ENCODE data around the gene RPRML.

RPRML gene

DNA sequence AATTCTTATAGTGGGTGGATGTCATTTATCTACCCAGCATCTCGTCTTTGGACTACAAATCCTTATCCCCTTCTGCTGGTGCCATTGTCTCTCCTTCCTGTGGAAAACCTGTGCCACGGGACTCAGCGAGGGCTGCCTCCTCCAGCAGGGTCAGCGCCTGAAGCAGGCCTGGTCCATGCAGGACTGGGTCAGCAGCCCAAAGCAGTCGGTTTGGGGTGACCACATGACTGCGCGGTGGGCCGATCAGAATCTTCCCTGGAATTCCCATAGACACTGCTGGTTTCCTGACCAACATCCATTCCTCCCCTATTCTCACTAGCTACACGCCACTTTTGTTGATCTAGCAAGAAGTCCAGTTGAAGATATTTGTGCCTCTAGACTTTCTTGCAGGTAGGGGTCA, 26.9 kb downstream of the RPRML start:
- H3K4me3 ChIP-seq (ENCODE audit: low read depth in 1 of 2, low read length in 2 of 2), result no peak overlapping the region
- H3K9me3 ChIP-seq (ENCODE audit: low read length), result no peaks in the 10 kb centered on the region
- no peaks in the 10 kb centered on the region for H3K4me1 ChIP-seq (ENCODE audit: insufficient read depth, low read length)
- no peaks in the 10 kb centered on the region for H3K36me3 ChIP-seq (ENCODE audit: insufficient read depth, low read length)
- H3K27me3 ChIP-seq (ENCODE audit: control insufficient read depth in 1 of 2, insufficient read depth in 2 of 2, low read length in 2 of 2), result peaks cover 0 to 6% of the 10 kb centered on the region in 2 donors
- no peak overlapping the region for H3K9ac ChIP-seq (ENCODE audit: low read length)
- H3K27ac ChIP-seq (ENCODE audit: low read depth, low read length), result no peak overlapping the region

- H3K36me3 ChIP-seq (ENCODE audit: insufficient read depth, low read length), result no peaks in the 10 kb centered on the region
- H3K27me3 ChIP-seq (ENCODE audit: control insufficient read depth in 1 of 2, insufficient read depth in 2 of 2, low read length in 2 of 2), result peaks cover 0 to 4% of the 10 kb centered on the region in 2 donors
- no peaks in the 10 kb centered on the region for H3K9me3 ChIP-seq (ENCODE audit: low read length)
- no peaks in the 10 kb centered on the region for H3K4me1 ChIP-seq (ENCODE audit: insufficient read depth, low read length)
- no peak overlapping the region for H3K4me3 ChIP-seq (ENCODE audit: low read depth in 1 of 2, low read length in 2 of 2)
- H3K27ac ChIP-seq (ENCODE audit: low read depth, low read length), result no peak overlapping the region
- no peak overlapping the region for H3K9ac ChIP-seq (ENCODE audit: low read length)
These were observed 27.3 kb downstream of the RPRML start for GRCh38 chr17:46951706-46952105.

GRCh38 chr17:46950997-46951621, 27.9 kb downstream of the RPRML start:
- Histone ChIP-seq H3K4me3 (ENCODE audit: low read depth in 1 of 2, low read length in 2 of 2) (no peak overlapping the region), H3K4me1 (ENCODE audit: insufficient read depth, low read length) (no peaks in the 10 kb centered on the region), H3K27me3 (ENCODE audit: control insufficient read depth in 1 of 2, insufficient read depth in 2 of 2, low read length in 2 of 2) (no peaks in the 10 kb centered on the region), H3K36me3 (ENCODE audit: insufficient read depth, low read length) (no peaks in the 10 kb centered on the region), H3K9ac (ENCODE audit: low read length) (no peak overlapping the region), H3K27ac (ENCODE audit: low read depth, low read length) (no peak overlapping the region), H3K9me3 (ENCODE audit: low read length) (no peaks in the 10 kb centered on the region)

GRCh38 chr17:46950342-46950996, 28.6 kb downstream of the RPRML start:
- no peak overlapping the region for H3K4me3 ChIP-seq (ENCODE audit: low read depth in 1 of 2, low read length in 2 of 2)
- H3K9me3 ChIP-seq (ENCODE audit: low read length), result no peaks in the 10 kb centered on the region
- no peaks in the 10 kb centered on the region for H3K4me1 ChIP-seq (ENCODE audit: insufficient read depth, low read length)
- no peaks in the 10 kb centered on the region for H3K36me3 ChIP-seq (ENCODE audit: insufficient read depth, low read length)
- H3K27me3 ChIP-seq (ENCODE audit: control insufficient read depth in 1 of 2, insufficient read depth in 2 of 2, low read length in 2 of 2), result no peaks in the 10 kb centered on the region
- no peak overlapping the region for H3K9ac ChIP-seq (ENCODE audit: low read length)
- no peak overlapping the region for H3K27ac ChIP-seq (ENCODE audit: low read depth, low read length)

- no peak overlapping the region for H3K27ac ChIP-seq (ENCODE audit: low read depth, low read length)
- H3K36me3 ChIP-seq (ENCODE audit: insufficient read depth, low read length), result no peaks in the 10 kb centered on the region
- no peak overlapping the region for H3K9ac ChIP-seq (ENCODE audit: low read length)
- H3K9me3 ChIP-seq (ENCODE audit: low read length), result no peaks in the 10 kb centered on the region
- no peak overlapping the region for H3K4me3 ChIP-seq (ENCODE audit: low read depth in 1 of 2, low read length in 2 of 2)
- H3K27me3 ChIP-seq (ENCODE audit: control insufficient read depth in 1 of 2, insufficient read depth in 2 of 2, low read length in 2 of 2), result no peaks in the 10 kb centered on the region
- peaks cover under 1% of the 10 kb centered on the region for H3K4me1 ChIP-seq (ENCODE audit: insufficient read depth, low read length)
These were observed 29.5 kb downstream of the RPRML start for GRCh38 chr17:46949291-46950174.

- H3K4me1 ChIP-seq (ENCODE audit: insufficient read depth, low read length), result peaks cover 10% of the 10 kb centered on the region
These were observed 30.5 kb downstream of the RPRML start for GRCh38 chr17:46948544-46948943.

DNA sequence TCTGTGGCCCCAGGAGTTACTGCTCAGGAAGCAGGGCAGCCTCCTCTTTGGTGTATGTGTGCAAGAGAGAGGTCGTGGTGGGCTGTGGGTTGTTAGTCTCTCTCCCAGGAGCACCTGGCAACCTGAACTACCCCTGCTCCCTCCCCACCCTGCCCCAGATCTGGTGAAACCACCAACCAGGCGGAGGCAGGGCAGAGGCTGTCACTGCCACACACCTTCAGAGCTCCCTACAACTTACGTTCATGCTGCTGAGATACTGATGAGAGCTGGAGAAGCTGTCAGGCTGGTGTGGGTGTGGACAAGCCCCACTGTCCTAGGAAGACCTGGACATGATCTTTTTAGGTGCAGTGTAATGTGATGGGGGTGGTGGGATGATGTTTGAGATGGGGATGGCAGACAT, 31.8 kb downstream of the RPRML start:
- Histone ChIP-seq H3K27ac (ENCODE audit: low read depth, low read length) (no peak overlapping the region), H3K27me3 (ENCODE audit: control insufficient read depth in 1 of 2, insufficient read depth in 2 of 2, low read length in 2 of 2) (no peaks in the 10 kb centered on the region), H3K4me1 (ENCODE audit: insufficient read depth, low read length) (peaks cover 14% of the 10 kb centered on the region), H3K9me3 (ENCODE audit: low read length) (no peaks in the 10 kb centered on the region), H3K36me3 (ENCODE audit: insufficient read depth, low read length) (no peaks in the 10 kb centered on the region), H3K9ac (ENCODE audit: low read length) (no peak overlapping the region), H3K4me3 (ENCODE audit: low read depth in 1 of 2, low read length in 2 of 2) (no peak overlapping the region)

More at GRCh38 chr17:46948544-46948943, 30.5 kb downstream of the RPRML start:
- Histone ChIP-seq H3K27ac (ENCODE audit: low read depth, low read length) (no peak overlapping the region), H3K9ac (ENCODE audit: low read length) (no peak overlapping the region), H3K36me3 (ENCODE audit: insufficient read depth, low read length) (no peaks in the 10 kb centered on the region), H3K4me3 (ENCODE audit: low read depth in 1 of 2, low read length in 2 of 2) (no peak overlapping the region), H3K9me3 (ENCODE audit: low read length) (no peaks in the 10 kb centered on the region), H3K27me3 (ENCODE audit: control insufficient read depth in 1 of 2, insufficient read depth in 2 of 2, low read length in 2 of 2) (no peaks in the 10 kb centered on the region)

GRCh38 chr17:46944931-46945330, 34.1 kb downstream of the RPRML start:
- Histone ChIP-seq H3K9me3 (ENCODE audit: low read length) (no peaks in the 10 kb centered on the region), H3K4me3 (ENCODE audit: low read depth in 1 of 2, low read length in 2 of 2) (no peak overlapping the region), H3K9ac (ENCODE audit: low read length) (no peak overlapping the region), H3K4me1 (ENCODE audit: insufficient read depth, low read length) (peaks cover 14% of the 10 kb centered on the region), H3K27me3 (ENCODE audit: control insufficient read depth in 1 of 2, insufficient read depth in 2 of 2, low read length in 2 of 2) (no peaks in the 10 kb centered on the region), H3K36me3 (ENCODE audit: insufficient read depth, low read length) (peaks cover 6% of the 10 kb centered on the region), H3K27ac (ENCODE audit: low read depth, low read length) (no peak overlapping the region)

- Histone ChIP-seq H3K9ac (ENCODE audit: low read length) (no peak overlapping the region), H3K27ac (ENCODE audit: low read depth, low read length) (no peak overlapping the region), H3K4me3 (ENCODE audit: low read depth in 1 of 2, low read length in 2 of 2) (no peak overlapping the region)
These were observed 35.3 kb downstream of the RPRML start for GRCh38 chr17:46943501-46944393.

GRCh38 chr17:46943218-46943500, 35.9 kb downstream of the RPRML start:
- Histone ChIP-seq H3K27me3 (ENCODE audit: control insufficient read depth in 1 of 2, insufficient read depth in 2 of 2, low read length in 2 of 2) (no peaks in the 10 kb centered on the region), H3K27ac (ENCODE audit: low read depth, low read length) (no peak overlapping the region), H3K4me1 (ENCODE audit: insufficient read depth, low read length) (peaks cover 14% of the 10 kb centered on the region), H3K36me3 (ENCODE audit: insufficient read depth, low read length) (peaks cover 23% of the 10 kb centered on the region), H3K9me3 (ENCODE audit: low read length) (no peaks in the 10 kb centered on the region), H3K9ac (ENCODE audit: low read length) (no peak overlapping the region), H3K4me3 (ENCODE audit: low read depth in 1 of 2, low read length in 2 of 2) (no peak overlapping the region)

More at GRCh38 chr17:46943501-46944393, 35.3 kb downstream of the RPRML start:
- H3K4me1 ChIP-seq (ENCODE audit: insufficient read depth, low read length), result peaks cover 14% of the 10 kb centered on the region
- no peaks in the 10 kb centered on the region for H3K9me3 ChIP-seq (ENCODE audit: low read length)
- H3K27me3 ChIP-seq (ENCODE audit: control insufficient read depth in 1 of 2, insufficient read depth in 2 of 2, low read length in 2 of 2), result no peaks in the 10 kb centered on the region
- peaks cover 18% of the 10 kb centered on the region for H3K36me3 ChIP-seq (ENCODE audit: insufficient read depth, low read length)
